GM12878 (cell line): ENCODE results near the gene GAL3ST2.

Source experiments
- CHD4 ChIP-seq: fragments of 200-600 bp; sonication (generic); IDR thresholded peaks from 2 replicates; pipeline ENCODE4 v1.6.1; 2016; ENCODE audit warnings: mild to moderate bottlenecking
- CREB1 ChIP-seq: IDR thresholded peaks from 2 replicates; pipeline ENCODE4 v1.6.1; 2012; ENCODE audit warnings: low read depth, mild to moderate bottlenecking, inconsistent platforms
- GABPA ChIP-seq: IDR thresholded peaks from 2 replicates; pipeline ENCODE4 v1.6.1; 2014; ENCODE audit warnings: antibody characterized with exemption, low read depth, mild to moderate bottlenecking, inconsistent platforms
- HCFC1 ChIP-seq: fragments of 150-350 bp; IDR thresholded peaks from 2 replicates; pipeline ENCODE4 v1.6.1; 2014; ENCODE audit warnings: low read length
- NRF1 ChIP-seq: conservative IDR thresholded peaks from 2 replicates; pipeline ENCODE4 v1.6.1; 2011; ENCODE audit warnings: mild to moderate bottlenecking, low read depth, low read length, improper control_type of control experiment
- POLR2AphosphoS5 ChIP-seq: IDR thresholded peaks from 2 replicates; pipeline ENCODE4 v1.6.1; 2011; ENCODE audit warnings: mild to moderate bottlenecking, low read length, inconsistent platforms
- RFX5 ChIP-seq: IDR thresholded peaks from 2 replicates; pipeline ENCODE4 v1.6.1; 2011; ENCODE audit warnings: low read depth, low read length, improper control_type of control experiment
- SP1 ChIP-seq: IDR thresholded peaks from one replicate; pipeline ENCODE4 v1.6.1; 2011; ENCODE audit warnings: low read depth, low read length
- TF ChIP-seq, protein P1 (sequence below): IDR thresholded peaks from 2 replicates; pipeline ENCODE4 v1.6.1; 2012; ENCODE audit warnings: low read length, inconsistent platforms
- TF ChIP-seq, protein P2 (sequence below): fragments of 450-650 bp; formaldehyde crosslinking; IDR thresholded peaks from 2 replicates; pipeline ENCODE4 v1.4.0; 2020; ENCODE audit warnings: mild to moderate bottlenecking, moderate library complexity
- TF ChIP-seq, protein P3 (sequence below): IDR thresholded peaks from 2 replicates; pipeline ENCODE4 v1.6.1; 2012; ENCODE audit warnings: low read depth, low read length, improper control_type of control experiment
- TF ChIP-seq, protein P4 (sequence below): IDR thresholded peaks from 2 replicates; pipeline ENCODE4 v1.6.1; 2011; ENCODE audit warnings: borderline replicate concordance, low read depth, mild to moderate bottlenecking, moderate library complexity, low read length; ENCODE audit not compliant: insufficient read depth, poor library complexity, severe bottlenecking

DNA sequence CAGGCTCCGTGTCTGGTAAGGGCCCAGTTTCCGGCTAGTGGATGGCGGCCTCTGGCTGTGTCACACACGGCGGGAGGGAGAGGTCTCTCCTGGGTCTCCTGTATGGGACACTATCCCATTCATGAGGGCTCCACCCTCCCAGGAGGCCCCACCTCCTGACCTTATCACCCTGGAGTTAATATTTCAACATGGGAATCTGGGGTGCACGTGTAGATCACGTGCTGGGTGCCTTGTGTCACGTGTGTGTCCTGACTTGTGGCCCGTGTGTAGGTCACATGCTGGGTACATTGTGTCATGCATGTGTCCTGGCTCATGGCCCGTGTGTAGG, 42.3 kb downstream of the GAL3ST2 start:
- TF ChIP-seq, protein P1, sequence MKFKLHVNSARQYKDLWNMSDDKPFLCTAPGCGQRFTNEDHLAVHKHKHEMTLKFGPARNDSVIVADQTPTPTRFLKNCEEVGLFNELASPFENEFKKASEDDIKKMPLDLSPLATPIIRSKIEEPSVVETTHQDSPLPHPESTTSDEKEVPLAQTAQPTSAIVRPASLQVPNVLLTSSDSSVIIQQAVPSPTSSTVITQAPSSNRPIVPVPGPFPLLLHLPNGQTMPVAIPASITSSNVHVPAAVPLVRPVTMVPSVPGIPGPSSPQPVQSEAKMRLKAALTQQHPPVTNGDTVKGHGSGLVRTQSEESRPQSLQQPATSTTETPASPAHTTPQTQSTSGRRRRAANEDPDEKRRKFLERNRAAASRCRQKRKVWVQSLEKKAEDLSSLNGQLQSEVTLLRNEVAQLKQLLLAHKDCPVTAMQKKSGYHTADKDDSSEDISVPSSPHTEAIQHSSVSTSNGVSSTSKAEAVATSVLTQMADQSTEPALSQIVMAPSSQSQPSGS = no peak
- no peak for TF ChIP-seq CHD4
- TF ChIP-seq POLR2AphosphoS5 = no peak
- TF ChIP-seq, protein P2, sequence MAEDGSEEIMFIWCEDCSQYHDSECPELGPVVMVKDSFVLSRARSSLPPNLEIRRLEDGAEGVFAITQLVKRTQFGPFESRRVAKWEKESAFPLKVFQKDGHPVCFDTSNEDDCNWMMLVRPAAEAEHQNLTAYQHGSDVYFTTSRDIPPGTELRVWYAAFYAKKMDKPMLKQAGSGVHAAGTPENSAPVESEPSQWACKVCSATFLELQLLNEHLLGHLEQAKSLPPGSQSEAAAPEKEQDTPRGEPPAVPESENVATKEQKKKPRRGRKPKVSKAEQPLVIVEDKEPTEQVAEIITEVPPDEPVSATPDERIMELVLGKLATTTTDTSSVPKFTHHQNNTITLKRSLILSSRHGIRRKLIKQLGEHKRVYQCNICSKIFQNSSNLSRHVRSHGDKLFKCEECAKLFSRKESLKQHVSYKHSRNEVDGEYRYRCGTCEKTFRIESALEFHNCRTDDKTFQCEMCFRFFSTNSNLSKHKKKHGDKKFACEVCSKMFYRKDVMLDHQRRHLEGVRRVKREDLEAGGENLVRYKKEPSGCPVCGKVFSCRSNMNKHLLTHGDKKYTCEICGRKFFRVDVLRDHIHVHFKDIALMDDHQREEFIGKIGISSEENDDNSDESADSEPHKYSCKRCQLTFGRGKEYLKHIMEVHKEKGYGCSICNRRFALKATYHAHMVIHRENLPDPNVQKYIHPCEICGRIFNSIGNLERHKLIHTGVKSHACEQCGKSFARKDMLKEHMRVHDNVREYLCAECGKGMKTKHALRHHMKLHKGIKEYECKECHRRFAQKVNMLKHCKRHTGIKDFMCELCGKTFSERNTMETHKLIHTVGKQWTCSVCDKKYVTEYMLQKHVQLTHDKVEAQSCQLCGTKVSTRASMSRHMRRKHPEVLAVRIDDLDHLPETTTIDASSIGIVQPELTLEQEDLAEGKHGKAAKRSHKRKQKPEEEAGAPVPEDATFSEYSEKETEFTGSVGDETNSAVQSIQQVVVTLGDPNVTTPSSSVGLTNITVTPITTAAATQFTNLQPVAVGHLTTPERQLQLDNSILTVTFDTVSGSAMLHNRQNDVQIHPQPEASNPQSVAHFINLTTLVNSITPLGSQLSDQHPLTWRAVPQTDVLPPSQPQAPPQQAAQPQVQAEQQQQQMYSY = no peak
- TF ChIP-seq, protein P3, sequence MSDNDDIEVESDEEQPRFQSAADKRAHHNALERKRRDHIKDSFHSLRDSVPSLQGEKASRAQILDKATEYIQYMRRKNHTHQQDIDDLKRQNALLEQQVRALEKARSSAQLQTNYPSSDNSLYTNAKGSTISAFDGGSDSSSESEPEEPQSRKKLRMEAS = no peak
- no peak for TF ChIP-seq HCFC1
- TF ChIP-seq, protein P4, sequence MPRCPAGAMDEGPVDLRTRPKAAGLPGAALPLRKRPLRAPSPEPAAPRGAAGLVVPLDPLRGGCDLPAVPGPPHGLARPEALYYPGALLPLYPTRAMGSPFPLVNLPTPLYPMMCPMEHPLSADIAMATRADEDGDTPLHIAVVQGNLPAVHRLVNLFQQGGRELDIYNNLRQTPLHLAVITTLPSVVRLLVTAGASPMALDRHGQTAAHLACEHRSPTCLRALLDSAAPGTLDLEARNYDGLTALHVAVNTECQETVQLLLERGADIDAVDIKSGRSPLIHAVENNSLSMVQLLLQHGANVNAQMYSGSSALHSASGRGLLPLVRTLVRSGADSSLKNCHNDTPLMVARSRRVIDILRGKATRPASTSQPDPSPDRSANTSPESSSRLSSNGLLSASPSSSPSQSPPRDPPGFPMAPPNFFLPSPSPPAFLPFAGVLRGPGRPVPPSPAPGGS = no peak
- TF ChIP-seq RFX5 = no peak
- TF ChIP-seq CREB1 = no peak
- no peak for TF ChIP-seq NRF1
- TF ChIP-seq SP1 = no peak
- TF ChIP-seq GABPA = no peak
